CD14-positive monocyte (primary cell): ENCODE results near the gene WFDC2. TPM values are rescaled to one million over a fixed set of nuclear protein-coding genes. Genes with fewer than 3 reads are reported as not detected.
A peak's percentile ranks its signal among the peaks of the same experiment; 100 is the strongest.

Experiments used
- DNase-seq, 3 donors: peaks; one replicate each; pipeline ENCODE4 v3.0.0-alpha.2; 2011 to 2022
- H2AFZ ChIP-seq: 2 replicates; pipeline ENCODE4 v1.6.0; 2012; ENCODE audit warnings: mild to moderate bottlenecking, low read depth, low read length, inconsistent platforms; ENCODE audit not compliant: insufficient read depth, poor library complexity, severe bottlenecking
- H3K27ac ChIP-seq, 2 donors: 1 replicate in 1 of 2; 2 replicates in 1 of 2; pipeline ENCODE4 v1.5.1; 2012 to 2013; ENCODE audit warnings: low read length in 2 of 2, control low read depth in 1 of 2, inconsistent platforms in 1 of 2, low read depth in 1 of 2, mild to moderate bottlenecking in 1 of 2
- H3K27me3 ChIP-seq, 2 donors: one replicate each; pipeline versions ENCODE4 v1.6.0 to v1.6.1; 2011 to 2013; ENCODE audit warnings: low read length in 2 of 2; ENCODE audit not compliant: control insufficient read depth in 2 of 2, insufficient read depth in 2 of 2
- H3K36me3 ChIP-seq, 2 donors: replicated peaks in 1 of 2; 1 replicate in 1 of 2; 2 replicates in 1 of 2; pipeline versions ENCODE4 v1.5.1 to v1.6.1; 2012 to 2013; ENCODE audit warnings: low read length in 2 of 2, control low read depth in 1 of 2, inconsistent platforms in 1 of 2, mild to moderate bottlenecking in 1 of 2; ENCODE audit not compliant: insufficient read depth in 2 of 2, control insufficient read depth in 1 of 2
- H3K4me1 ChIP-seq, 2 donors: 1 replicate in 1 of 2; 2 replicates in 1 of 2; pipeline versions ENCODE4 v1.5.1 to v1.6.1; 2012 to 2013; ENCODE audit warnings: low read length in 2 of 2, control low read depth in 1 of 2, inconsistent platforms in 1 of 2, mild to moderate bottlenecking in 1 of 2, moderate library complexity in 1 of 2; ENCODE audit not compliant: insufficient read depth in 2 of 2, control insufficient read depth in 1 of 2
- H3K4me2 ChIP-seq: replicated peaks from 2 replicates; pipeline ENCODE3; 2012; ENCODE audit warnings: low read length, moderate library complexity, mild to moderate bottlenecking; ENCODE audit not compliant: poor library complexity, severe bottlenecking; ENCODE audit errors: extremely low read depth
- H3K4me3 ChIP-seq, 3 experiments: fragments of 200-600 bp in 1 of 3; sonication (generic) in 1 of 3; replicated peaks in 1 of 3; 1 replicate in 2 of 3; 2 replicates in 1 of 3; pipeline ENCODE4 v1.5.1; 2011 to 2013; ENCODE audit warnings: low read length in 3 of 3, mild to moderate bottlenecking in 3 of 3, control low read depth in 2 of 3, low read depth in 2 of 3, inconsistent platforms in 1 of 3, moderate library complexity in 1 of 3
- H3K79me2 ChIP-seq: 2 replicates; pipeline ENCODE4 v1.6.0; 2012; ENCODE audit warnings: mild to moderate bottlenecking, control low read depth, inconsistent platforms, low read length, moderate library complexity; ENCODE audit not compliant: insufficient read depth
- H3K9ac ChIP-seq: 2 replicates; pipeline ENCODE4 v1.6.0; 2017; ENCODE audit warnings: low read length, mild to moderate bottlenecking; ENCODE audit not compliant: insufficient read depth, poor library complexity, severe bottlenecking
- H3K9me3 ChIP-seq, 2 donors: replicated peaks in 1 of 2; 1 replicate in 1 of 2; 2 replicates in 1 of 2; pipeline versions ENCODE4 v1.5.1 to v1.6.1; 2012 to 2013; ENCODE audit warnings: low read length in 2 of 2, control low read depth in 1 of 2; ENCODE audit not compliant: control insufficient read depth in 1 of 2, insufficient read depth in 1 of 2
- H4K20me1 ChIP-seq: 2 replicates; pipeline ENCODE4 v1.6.0; 2012; ENCODE audit warnings: mild to moderate bottlenecking, low read length, control low read depth, moderate library complexity; ENCODE audit not compliant: insufficient read depth
- H3K27ac Mint-ChIP-seq, 7 donors: one replicate each; pipeline ENCODE4 v1.8.0; 2020; ENCODE audit warnings: mild to moderate bottlenecking in 7 of 7, mixed read lengths in 7 of 7, moderate library complexity in 6 of 7, inconsistent platforms in 2 of 7
- H3K27me3 Mint-ChIP-seq, 3 donors: one replicate each; pipeline ENCODE4 v1.8.0; 2021 to 2022; ENCODE audit warnings: low read depth in 3 of 3, mild to moderate bottlenecking in 3 of 3, mixed read lengths in 3 of 3, moderate library complexity in 3 of 3, inconsistent platforms in 1 of 3
- H3K36me3 Mint-ChIP-seq, 2 donors: one replicate each; pipeline ENCODE4 v1.8.0; 2020; ENCODE audit warnings: mixed read lengths in 2 of 2, inconsistent platforms in 1 of 2, mild to moderate bottlenecking in 1 of 2
- H3K4me1 Mint-ChIP-seq: one replicate; pipeline ENCODE4 v1.8.0; 2020; ENCODE audit warnings: mild to moderate bottlenecking, mixed read lengths
- H3K4me3 Mint-ChIP-seq, 2 donors: one replicate each; pipeline ENCODE4 v1.8.0; 2020; ENCODE audit warnings: mild to moderate bottlenecking in 2 of 2, mixed read lengths in 2 of 2, moderate library complexity in 1 of 2
- H3K9me3 Mint-ChIP-seq, 7 donors: one replicate each; pipeline ENCODE4 v1.8.0; 2020 to 2022; ENCODE audit warnings: mixed read lengths in 7 of 7, mild to moderate bottlenecking in 6 of 7, moderate library complexity in 6 of 7, inconsistent platforms in 2 of 7
- WGBS: methylation state at CpG from one replicate; pipeline ENCODE4 v1.1.5; 2013; ENCODE audit warnings: missing lambda C conversion rate; ENCODE audit not compliant: insufficient coverage; 5-methylcytosine and 5-hydroxymethylcytosine counted together
- intact Hi-C, 2 donors: fragments of 100-400 bp; cut with micrococcal nuclease; formaldehyde crosslinking; loops; one replicate each; pipeline versions ENCODE4 v1.15.0 to v1.15.1; 2023
- polyA plus RNA-seq, 3 donors: library from polyadenylated mRNA; depleted of rRNA in 1 of 3; unstranded in 2 of 3; stranded (reverse) in 1 of 3; fragments of 300-500 nt in 2 of 3; fragments of >200 nt in 1 of 3; fragmentation: Illumina TruSeq in 2 of 3; gene quantifications; 1 replicate in 2 of 3; 2 replicates in 1 of 3; pipeline ENCODE4 v1.2.3, GENCODE V29; 2012 to 2021
- TF ChIP-seq, protein P1 (sequence below): fragments of 200-600 bp; IDR thresholded peaks from one replicate; pipeline ENCODE4 v1.8.0; 2022; ENCODE audit warnings: antibody characterized with exemption, mild to moderate bottlenecking

Gene WFDC2
- polyA plus RNA-seq, 3 donors = not detected

DNA sequence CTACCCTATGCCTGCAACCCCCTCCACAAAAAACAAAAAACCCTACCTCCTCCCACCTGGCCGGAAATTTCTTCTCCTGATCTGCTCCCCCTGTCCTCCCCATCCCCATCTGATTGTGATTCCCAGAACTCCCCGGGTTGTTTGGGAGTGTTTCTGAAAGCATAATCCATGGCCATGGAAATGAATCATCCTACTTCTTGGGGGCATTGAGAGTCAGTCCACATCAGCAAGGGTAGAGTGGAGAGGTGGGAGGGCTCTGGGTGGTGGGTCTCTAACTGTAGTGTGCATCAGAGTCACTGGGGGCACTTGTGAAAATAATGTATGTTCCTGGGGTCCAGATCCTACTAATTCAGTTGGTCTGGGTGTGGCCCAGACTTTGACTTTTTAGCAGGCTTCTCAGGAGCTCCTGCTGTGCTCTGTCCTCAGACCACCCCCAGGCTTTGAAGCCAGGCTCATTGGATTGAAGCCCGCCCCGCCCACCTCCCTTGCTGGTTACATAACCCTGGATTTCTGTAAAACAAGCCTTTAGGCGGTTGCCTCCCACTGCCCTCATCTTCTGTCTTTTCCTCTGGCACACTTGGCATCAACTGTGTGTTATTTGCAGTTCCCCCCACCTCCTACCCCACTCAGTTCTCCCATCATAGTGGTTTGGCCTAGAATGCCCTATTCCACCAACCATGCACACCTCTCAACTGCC is 43.1 kb upstream of the WFDC2 start:
- H3K9ac ChIP-seq = no peak overlapping the region
- peaks cover 60 to 65% of the 10 kb centered on the region in 2 donors for H3K36me3 Mint-ChIP-seq
- TF ChIP-seq, protein P1, sequence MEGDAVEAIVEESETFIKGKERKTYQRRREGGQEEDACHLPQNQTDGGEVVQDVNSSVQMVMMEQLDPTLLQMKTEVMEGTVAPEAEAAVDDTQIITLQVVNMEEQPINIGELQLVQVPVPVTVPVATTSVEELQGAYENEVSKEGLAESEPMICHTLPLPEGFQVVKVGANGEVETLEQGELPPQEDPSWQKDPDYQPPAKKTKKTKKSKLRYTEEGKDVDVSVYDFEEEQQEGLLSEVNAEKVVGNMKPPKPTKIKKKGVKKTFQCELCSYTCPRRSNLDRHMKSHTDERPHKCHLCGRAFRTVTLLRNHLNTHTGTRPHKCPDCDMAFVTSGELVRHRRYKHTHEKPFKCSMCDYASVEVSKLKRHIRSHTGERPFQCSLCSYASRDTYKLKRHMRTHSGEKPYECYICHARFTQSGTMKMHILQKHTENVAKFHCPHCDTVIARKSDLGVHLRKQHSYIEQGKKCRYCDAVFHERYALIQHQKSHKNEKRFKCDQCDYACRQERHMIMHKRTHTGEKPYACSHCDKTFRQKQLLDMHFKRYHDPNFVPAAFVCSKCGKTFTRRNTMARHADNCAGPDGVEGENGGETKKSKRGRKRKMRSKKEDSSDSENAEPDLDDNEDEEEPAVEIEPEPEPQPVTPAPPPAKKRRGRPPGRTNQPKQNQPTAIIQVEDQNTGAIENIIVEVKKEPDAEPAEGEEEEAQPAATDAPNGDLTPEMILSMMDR = no peak
- no peak overlapping the region for H3K4me3 ChIP-seq
- H3K4me2 ChIP-seq = no peak overlapping the region
- no peak for DNase-seq
- no peak overlapping the region for H3K4me3 Mint-ChIP-seq
- H3K27me3 Mint-ChIP-seq = peaks cover 0 to 2% (median 0%) of the 10 kb centered on the region in 3 donors
- no peaks in the 10 kb centered on the region for H3K27me3 ChIP-seq
- no peaks in the 10 kb centered on the region for H3K79me2 ChIP-seq
- peaks cover 51 to 73% of the 10 kb centered on the region in 2 donors for H3K36me3 ChIP-seq
- no peaks in the 10 kb centered on the region for H4K20me1 ChIP-seq
- intact Hi-C loops = no loop called here
- WGBS = 77% methylated on average over 3 of the region's 5 CpGs
- H2AFZ ChIP-seq = no peak overlapping the region
- H3K4me1 ChIP-seq = no peaks in the 10 kb centered on the region
- H3K27ac ChIP-seq = no peak overlapping the region
- H3K9me3 Mint-ChIP-seq = no peaks in the 10 kb centered on the region
- H3K4me1 Mint-ChIP-seq = no peaks in the 10 kb centered on the region
- H3K27ac Mint-ChIP-seq = peak overlapping the region in 1 of 7 donors; percentile 61
- no peaks in the 10 kb centered on the region for H3K9me3 ChIP-seq

DNA sequence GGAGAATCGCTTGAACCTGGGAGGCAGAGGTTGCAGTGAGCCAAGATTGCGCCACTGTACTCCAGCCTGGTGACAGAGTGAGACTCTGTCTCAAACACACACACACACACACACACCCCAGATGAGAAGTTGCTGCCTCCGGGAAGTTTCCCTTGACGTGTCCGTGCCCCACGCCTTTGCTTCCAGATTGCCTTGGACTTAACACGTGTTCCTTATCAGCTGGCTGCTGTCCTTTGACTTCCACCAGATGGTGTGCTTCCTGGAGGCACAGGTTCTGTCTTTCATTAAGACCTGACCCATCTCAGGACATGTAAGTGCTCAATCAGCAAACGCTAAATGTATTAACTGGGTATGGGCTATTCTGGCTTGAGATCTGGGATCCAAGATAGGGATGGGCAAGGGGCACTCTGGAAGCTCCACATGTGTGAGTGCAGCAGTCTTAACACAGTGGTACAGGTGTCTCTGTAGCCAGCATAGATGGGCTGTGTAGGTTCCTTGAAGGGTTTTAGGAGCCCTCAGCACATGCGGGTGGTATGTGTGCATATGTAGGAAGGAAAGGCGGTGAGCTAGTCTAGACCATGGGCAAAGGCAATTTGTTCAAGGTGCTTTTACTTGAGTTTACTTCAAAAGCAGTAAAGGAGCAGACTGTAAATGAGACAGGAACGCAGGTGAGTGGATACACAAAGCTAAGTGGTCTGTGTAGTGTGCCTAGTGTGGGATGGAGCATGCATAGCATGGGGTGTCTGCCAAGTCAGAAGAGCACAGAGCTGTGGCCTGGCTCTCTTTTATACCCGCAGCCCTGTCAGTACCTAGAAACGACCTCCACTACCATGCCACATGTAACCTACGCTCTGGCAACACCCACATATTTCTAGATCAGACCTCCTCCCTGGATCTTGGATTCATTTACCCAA is 42.1 kb upstream of the WFDC2 start:
- DNase-seq = no peak
- TF ChIP-seq, protein P1 = no peak
- no peaks in the 10 kb centered on the region for H3K79me2 ChIP-seq
- WGBS = 96% methylated on average over 9 of the region's 14 CpGs
- H3K4me3 ChIP-seq = no peak overlapping the region
- no peaks in the 10 kb centered on the region for H3K9me3 ChIP-seq
- no peak overlapping the region for H3K4me3 Mint-ChIP-seq
- no peak overlapping the region for H3K27ac Mint-ChIP-seq
- H3K27ac ChIP-seq = no peak overlapping the region
- peaks cover 7% of the 10 kb centered on the region for H3K4me1 Mint-ChIP-seq
- H3K9ac ChIP-seq = no peak overlapping the region
- peaks cover 55 to 56% of the 10 kb centered on the region in 2 donors for H3K36me3 Mint-ChIP-seq
- H3K36me3 ChIP-seq = peaks cover 40 to 66% of the 10 kb centered on the region in 2 donors
- no peak overlapping the region for H2AFZ ChIP-seq
- no peaks in the 10 kb centered on the region for H3K27me3 ChIP-seq
- H4K20me1 ChIP-seq = no peaks in the 10 kb centered on the region
- H3K4me2 ChIP-seq = no peak overlapping the region
- H3K4me1 ChIP-seq = peaks cover 3 to 6% of the 10 kb centered on the region in 2 donors
- H3K27me3 Mint-ChIP-seq = peaks cover 0 to 2% (median 0%) of the 10 kb centered on the region in 3 donors
- intact Hi-C loops = no loop called here
- H3K9me3 Mint-ChIP-seq = no peaks in the 10 kb centered on the region
